Breast epithelium (tissue), 4 donors: ENCODE results near the gene ZNF541. TPM values are rescaled to one million over a fixed set of nuclear protein-coding genes. Genes with fewer than 3 reads are reported as not detected.

Source experiments
- DNase-seq, 2 donors: peaks; one replicate each; pipeline ENCODE4 v3.0.0-alpha.2; 2019; ENCODE audit warnings: low spot score in 2 of 2
- H3K27ac ChIP-seq, 2 donors: fragments of 200-600 bp; sonication (generic) in 1 of 2; one replicate each; pipeline ENCODE4 v1.5.1; 2016 to 2019; ENCODE audit warnings: mild to moderate bottlenecking in 1 of 2
- H3K27me3 ChIP-seq, 2 donors: fragments of 200-600 bp; sonication (generic) in 1 of 2; one replicate each; pipeline versions ENCODE4 v1.5.1 to v1.6.0; 2017 to 2019; ENCODE audit warnings: control low read depth in 1 of 2, mild to moderate bottlenecking in 1 of 2
- H3K36me3 ChIP-seq: fragments of 200-600 bp; one replicate; pipeline ENCODE4 v1.5.1; 2019
- H3K4me1 ChIP-seq, 2 donors: fragments of 200-600 bp; sonication (generic); one replicate each; pipeline ENCODE4 v1.5.1; 2016 to 2019; ENCODE audit warnings: control low read depth in 1 of 2
- H3K4me3 ChIP-seq, 3 donors: fragments of 200-600 bp; sonication (generic); 1 replicate in 2 of 3; 2 replicates in 1 of 3; pipeline ENCODE4 v1.5.1; 2016 to 2019; ENCODE audit warnings: mild to moderate bottlenecking in 3 of 3, moderate library complexity in 2 of 3
- H3K9me3 ChIP-seq, 2 donors: fragments of 200-600 bp; sonication (generic) in 1 of 2; one replicate each; pipeline ENCODE4 v1.5.1; 2016 to 2019; ENCODE audit warnings: control low read depth in 1 of 2
- CTCF ChIP-seq, 3 donors: fragments of 450-650 bp; IDR thresholded peaks; one replicate each; pipeline ENCODE4 v1.5.1; 2016 to 2017; ENCODE audit warnings: antibody characterized with exemption in 3 of 3, mild to moderate bottlenecking in 3 of 3, moderate library complexity in 3 of 3
- POLR2A ChIP-seq: fragments of 450-650 bp; IDR thresholded peaks from one replicate; pipeline ENCODE4 v1.6.1; 2016; ENCODE audit warnings: antibody characterized with exemption, mild to moderate bottlenecking, moderate library complexity
- POLR2AphosphoS5 ChIP-seq, 3 donors: sonication (generic); formaldehyde crosslinking; IDR thresholded peaks; one replicate each; pipeline ENCODE4 v1.6.1; 2017; ENCODE audit warnings: antibody characterized with exemption in 3 of 3
- intact Hi-C: fragments of 100-400 bp; cut with DNase I; formaldehyde crosslinking; loops from one replicate; pipeline ENCODE4 v1.15.1; 2023; ENCODE audit warnings: low total_unique reads
- total RNA-seq, 3 donors: library from RNA; depleted of rRNA; stranded (reverse); fragments of >200 nt; gene quantifications; one replicate each; pipeline ENCODE4 v1.1.0, GENCODE V29; 2016

Gene ZNF541
- total RNA-seq, 3 donors from 2014 or later, result 0.15 to 1.4 TPM; not detected in 1

GRCh38 chr19:47609906-47610894 is 37.3 kb upstream of the ZNF541 start:
- H3K27me3 ChIP-seq, result no peaks in the 10 kb centered on the region
- DNase-seq, result peak in 1 of 2 donors; percentile 29
- H3K27ac ChIP-seq, result peak overlapping the region; percentile 87 to 96
- intact Hi-C loops, result loop anchor here (2.0 to 5.0 kb wide), 2 partner anchors 57 to 92 kb away; no protein-coding TSS in a partner anchor
- no peaks in the 10 kb centered on the region for H3K9me3 ChIP-seq
- TF ChIP-seq POLR2A (no peak), CTCF (IDR thresholded peaks at IDR 0.05) (peak in 1 of 3 donors; percentile 15)
- peak overlapping the region; percentile 86 to 98 (median 96) for H3K4me3 ChIP-seq
- no peaks in the 10 kb centered on the region for H3K36me3 ChIP-seq
- peaks cover 0 to 11% of the 10 kb centered on the region in 2 donors for H3K4me1 ChIP-seq

GRCh38 chr19:47608969-47609905 is 36.3 kb upstream of the ZNF541 start, which contains the start of gene BICRA:
Gene BICRA, plus strand, starts transcription at chr19:47609134. Its CDS starts 64,441 bp downstream, at chr19:47673575.
- peak; percentile 82 to 83 for DNase-seq
- no peak for TF ChIP-seq CTCF (IDR thresholded peaks at IDR 0.05)
- peak; percentile 26 for TF ChIP-seq POLR2A
- TF ChIP-seq POLR2AphosphoS5 (IDR thresholded peaks at IDR 0.05), result peak in 1 of 3 donors; percentile 47
- H3K36me3 ChIP-seq, result no peaks in the 10 kb centered on the region
- H3K4me3 ChIP-seq, result peak within 1 kb of the TSS; percentile 86 to 98 (median 96)
- no peaks in the 10 kb centered on the region for H3K27me3 ChIP-seq
- no peaks in the 10 kb centered on the region for H3K9me3 ChIP-seq
- peak within 1 kb of the TSS; percentile 87 to 96 for H3K27ac ChIP-seq
- intact Hi-C loops, result loop anchor here (2.0 kb wide), 1 partner anchor 58 kb away; no protein-coding TSS in a partner anchor
- peaks cover 0 to 10% of the 10 kb centered on the region in 2 donors for H3K4me1 ChIP-seq

GRCh38 chr19:47608074-47608918 is 35.3 kb upstream of the ZNF541 start:
- Histone ChIP-seq H3K9me3 (no peaks in the 10 kb centered on the region), H3K4me1 (peaks cover 0 to 10% of the 10 kb centered on the region in 2 donors), H3K4me3 (peak overlapping the region; percentile 86 to 98 (median 96)), H3K36me3 (no peaks in the 10 kb centered on the region), H3K27me3 (no peaks in the 10 kb centered on the region), H3K27ac (peak overlapping the region; percentile 87 to 96)
- intact Hi-C loops, result loop anchor here (2.0 kb wide), 1 partner anchor 59 kb away; no protein-coding TSS in a partner anchor
- TF ChIP-seq CTCF (IDR thresholded peaks at IDR 0.05) (peak; percentile 27 to 48 (median 44)), POLR2A (peak; percentile 56), POLR2AphosphoS5 (IDR thresholded peaks at IDR 0.05) (peak; percentile 62 to 86 (median 75))
- DNase-seq, result peak; percentile 93 to 95

GRCh38 chr19:47607564-47608073 is 34.7 kb upstream of the ZNF541 start:
- Histone ChIP-seq H3K9me3 (no peaks in the 10 kb centered on the region), H3K4me1 (peaks cover 0 to 10% of the 10 kb centered on the region in 2 donors), H3K27ac (peak overlapping the region; percentile 87 to 92), H3K4me3 (peak overlapping the region; percentile 86 to 98 (median 96)), H3K27me3 (no peaks in the 10 kb centered on the region), H3K36me3 (no peaks in the 10 kb centered on the region)
- DNase-seq, result no peak
- intact Hi-C loops, result loop anchor here (2.0 kb wide), 1 partner anchor 59 kb away; no protein-coding TSS in a partner anchor
- TF ChIP-seq POLR2A (no peak), CTCF (IDR thresholded peaks at IDR 0.05) (no peak), POLR2AphosphoS5 (IDR thresholded peaks at IDR 0.05) (no peak)
